OCI-LY7 (cell line): ENCODE data around the gene KCNC2. TPM values are rescaled to one million over a fixed set of nuclear protein-coding genes. Genes with fewer than 3 reads are reported as not detected.

Experiments used
- Bru-seq: library from RNA; stranded (reverse); fragments of 400-500 nt; gene quantifications from one replicate; lab custom pipeline; 2021; lab: Mats Ljungman, UMichigan
- BruChase-seq, 2 experiments: library from RNA; stranded (reverse); fragments of 400-500 nt; gene quantifications; one replicate each; lab custom pipeline; 2021; lab: Mats Ljungman, UMichigan
- BruUV-seq: library from RNA; stranded (reverse); fragments of 400-500 nt; replicated peaks from 2 replicates; lab custom pipeline; 2021; lab: Mats Ljungman, UMichigan
- CTCF ChIA-PET: fragments of 300-600 bp; sonication (Branson Sonifier 250); formaldehyde crosslinking; loops from one replicate; lab custom pipeline; 2022; ENCODE audit warnings: antibody characterized with exemption; ENCODE audit not compliant: unreplicated experiment; lab: Charles Lee
- POLR2A ChIA-PET: fragments of 300-600 bp; sonication (Branson Sonifier 250); formaldehyde crosslinking; loops from one replicate; lab custom pipeline; 2022; ENCODE audit warnings: antibody characterized with exemption; lab: Charles Lee
- DNase-seq: peaks from one replicate; pipeline ENCODE4 v3.0.0-alpha.2; 2015; ENCODE audit warnings: low spot score
- H2AFZ ChIP-seq: fragments of 200-600 bp; sonication (generic), shearing (Covaris generic); 2 replicates; pipeline ENCODE4 v1.6.1; 2014; ENCODE audit warnings: mild to moderate bottlenecking, antibody characterized with exemption, low read length, moderate library complexity
- H3K27ac ChIP-seq: fragments of 200-600 bp; sonication (generic); 2 replicates; pipeline ENCODE4 v1.5.1; 2014; ENCODE audit warnings: mixed run types, low read depth, mild to moderate bottlenecking, moderate library complexity, low read length, inconsistent platforms; ENCODE audit not compliant: poor library complexity, severe bottlenecking
- H3K36me3 ChIP-seq: fragments of 200-600 bp; sonication (generic); 2 replicates; pipeline ENCODE4 v1.6.1; 2014; ENCODE audit warnings: mild to moderate bottlenecking, antibody characterized with exemption, low read length, moderate library complexity, mixed read lengths; ENCODE audit not compliant: insufficient read depth
- H3K4me1 ChIP-seq: fragments of 200-600 bp; sonication (generic); 2 replicates; pipeline ENCODE4 v1.5.1; 2014; ENCODE audit warnings: mild to moderate bottlenecking, low read length; ENCODE audit not compliant: insufficient read depth, poor library complexity, severe bottlenecking
- H3K4me2 ChIP-seq: fragments of 200-600 bp; sonication (generic); 2 replicates; pipeline ENCODE4 v1.6.1; 2014; ENCODE audit warnings: mild to moderate bottlenecking, low read length
- H3K4me3 ChIP-seq: fragments of 200-600 bp; sonication (generic); 2 replicates; pipeline ENCODE4 v1.5.1; 2014; ENCODE audit warnings: mild to moderate bottlenecking, low read depth, low read length; ENCODE audit not compliant: poor library complexity, severe bottlenecking
- H3K79me2 ChIP-seq: fragments of 200-600 bp; sonication (generic); 2 replicates; pipeline ENCODE4 v1.6.1; 2016; ENCODE audit warnings: low read depth, mild to moderate bottlenecking, low read length, moderate library complexity, mixed read lengths; ENCODE audit not compliant: insufficient read depth
- H3K9me2 ChIP-seq: fragments of 200-600 bp; sonication (generic); 2 replicates; pipeline ENCODE4 v1.6.1; 2016; ENCODE audit warnings: mild to moderate bottlenecking, low read length, mixed read lengths; ENCODE audit not compliant: insufficient read depth
- H3K9me3 ChIP-seq: fragments of 200-600 bp; sonication (generic); 2 replicates; pipeline ENCODE4 v1.6.1; 2014; ENCODE audit warnings: mild to moderate bottlenecking, mixed run types, low read length, mixed read lengths
- H4K20me1 ChIP-seq: fragments of 200-600 bp; sonication (generic); 2 replicates; pipeline ENCODE4 v1.6.1; 2014; ENCODE audit warnings: mild to moderate bottlenecking, antibody characterized with exemption, low read length, moderate library complexity, mixed read lengths; ENCODE audit not compliant: insufficient read depth
- CTCF ChIP-seq: fragments of 200-600 bp; sonication (generic); conservative IDR thresholded peaks from 2 replicates; pipeline ENCODE4 v1.5.1; 2014; ENCODE audit warnings: mild to moderate bottlenecking, antibody characterized with exemption, low read length, moderate library complexity, mixed read lengths
- EZH2phosphoT487 ChIP-seq: fragments of 200-600 bp; sonication (generic); IDR thresholded peaks from 2 replicates; pipeline ENCODE4 v1.6.1; 2018; ENCODE audit warnings: low read depth, borderline replicate concordance, mild to moderate bottlenecking, mixed run types, antibody characterized with exemption, low read length, moderate library complexity, mixed read lengths
- intact Hi-C: fragments of 100-400 bp; cut with micrococcal nuclease; formaldehyde crosslinking; loops from one replicate; pipeline ENCODE4 v1.10.0; 2022; ENCODE audit not compliant: unreplicated experiment
- long read RNA-seq: library from polyadenylated mRNA; stranded (forward); transcript quantifications from one replicate; pipeline ENCODE4 v2.0.0, GENCODE V29; 2022
- total RNA-seq, 2 experiments: library from RNA; depleted of rRNA in 1 of 2; stranded (reverse); fragments of >200 nt in 1 of 2; shearing (Covaris generic) in 1 of 2; gene quantifications; 2 replicates each; pipeline ENCODE4 v1.2.3, GENCODE V29; 2014 to 2022

KCNC2 gene
- total RNA-seq (2014; rRNA removed; shearing (Covaris generic)), result not detected in 2 replicates
- not detected in 2 replicates for total RNA-seq (2022)
- Bru-seq, nascent RNA, result not detected
- not detected for BruChase-seq, experiment 1, labeled RNA remaining after a 6-hour chase
- BruChase-seq, experiment 2, labeled RNA remaining after a 2-hour chase, result not detected
- long read RNA-seq, result 0 reads

DNA sequence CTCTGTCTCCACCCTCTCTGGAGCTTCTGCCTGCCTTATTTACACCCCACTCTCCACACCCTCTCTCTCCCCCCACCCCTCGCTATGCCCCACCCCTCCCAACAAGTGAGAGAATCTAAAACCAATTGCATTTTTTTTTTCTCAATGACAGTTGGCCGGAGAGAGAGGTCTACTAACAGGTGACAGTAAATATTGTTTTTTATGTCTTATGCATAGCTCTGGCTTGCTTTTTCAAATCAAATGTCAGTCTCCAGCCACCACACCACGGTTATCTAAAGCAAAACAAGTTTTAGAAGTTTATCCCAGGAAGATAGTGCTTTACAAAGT, at the start of gene KCNC2:
Gene KCNC2 (minus strand): TSS at position 28 of the 327 bp plus-strand sequence.
- no peak within 1 kb of the TSS for H3K4me3 ChIP-seq
- ChIA-PET POLR2A (no interaction called here), CTCF (no interaction called here)
- H3K9me2 ChIP-seq, result no peaks in the 10 kb centered on the region
- H3K27ac ChIP-seq, result no peak within 1 kb of the TSS
- TF ChIP-seq EZH2phosphoT487, result no peak
- TF ChIP-seq CTCF, result no peak
- no peak for DNase-seq
- H4K20me1 ChIP-seq, result no peaks in the 10 kb centered on the region
- H3K9me3 ChIP-seq, result no peaks in the 10 kb centered on the region
- no peaks in the 10 kb centered on the region for H3K79me2 ChIP-seq
- H2AFZ ChIP-seq, result no peak within 1 kb of the TSS
- H3K4me1 ChIP-seq, result no peaks in the 10 kb centered on the region
- H3K4me2 ChIP-seq, result no peak within 1 kb of the TSS
- H3K36me3 ChIP-seq, result no peaks in the 10 kb centered on the region
- intact Hi-C loops, result no loop called here
- BruUV-seq, result no TSS peak

GRCh38 chr12:75259143-75259542, 49.5 kb upstream of the KCNC2 start:
- H3K9me2 ChIP-seq, result no peaks in the 10 kb centered on the region
- no peaks in the 10 kb centered on the region for H3K36me3 ChIP-seq
- intact Hi-C loops, result no loop called here
- no peaks in the 10 kb centered on the region for H3K79me2 ChIP-seq
- no TSS peak for BruUV-seq
- no peak overlapping the region for H3K4me2 ChIP-seq
- no peak overlapping the region for H3K4me3 ChIP-seq
- CTCF ChIA-PET, result no interaction called here
- H3K4me1 ChIP-seq, result no peaks in the 10 kb centered on the region
- H4K20me1 ChIP-seq, result no peaks in the 10 kb centered on the region
- H3K9me3 ChIP-seq, result no peaks in the 10 kb centered on the region
- POLR2A ChIA-PET, result interaction anchor here (1.0 kb wide), 1 partner anchor 12 kb away, joined by 3 read pairs; no protein-coding TSS in a partner anchor
- H3K27ac ChIP-seq, result no peak overlapping the region
- H2AFZ ChIP-seq, result no peak overlapping the region
- no peak for DNase-seq
- TF ChIP-seq CTCF (no peak), EZH2phosphoT487 (no peak)

GRCh38 chr12:75257510-75257909, 47.9 kb upstream of the KCNC2 start:
- H3K9me2 ChIP-seq, result no peaks in the 10 kb centered on the region
- H3K36me3 ChIP-seq, result no peaks in the 10 kb centered on the region
- ChIA-PET CTCF (no interaction called here), POLR2A (no interaction called here)
- TF ChIP-seq EZH2phosphoT487 (no peak), CTCF (no peak)
- H3K79me2 ChIP-seq, result no peaks in the 10 kb centered on the region
- H3K4me3 ChIP-seq, result no peak overlapping the region
- BruUV-seq, result no TSS peak
- H3K4me1 ChIP-seq, result no peaks in the 10 kb centered on the region
- DNase-seq, result no peak
- H2AFZ ChIP-seq, result no peak overlapping the region
- intact Hi-C loops, result no loop called here
- no peaks in the 10 kb centered on the region for H4K20me1 ChIP-seq
- no peaks in the 10 kb centered on the region for H3K9me3 ChIP-seq
- H3K27ac ChIP-seq, result no peak overlapping the region
- no peak overlapping the region for H3K4me2 ChIP-seq
